ENCODE data around the gene ADAM10. TPM values are rescaled to one million over a fixed set of nuclear protein-coding genes. Genes with fewer than 3 reads are reported as not detected.

The ADAM10 gene
- polyA plus RNA-seq, 1 of the 3 experiments (the other 2 are of a cell fraction), result 83.5 TPM

DNA sequence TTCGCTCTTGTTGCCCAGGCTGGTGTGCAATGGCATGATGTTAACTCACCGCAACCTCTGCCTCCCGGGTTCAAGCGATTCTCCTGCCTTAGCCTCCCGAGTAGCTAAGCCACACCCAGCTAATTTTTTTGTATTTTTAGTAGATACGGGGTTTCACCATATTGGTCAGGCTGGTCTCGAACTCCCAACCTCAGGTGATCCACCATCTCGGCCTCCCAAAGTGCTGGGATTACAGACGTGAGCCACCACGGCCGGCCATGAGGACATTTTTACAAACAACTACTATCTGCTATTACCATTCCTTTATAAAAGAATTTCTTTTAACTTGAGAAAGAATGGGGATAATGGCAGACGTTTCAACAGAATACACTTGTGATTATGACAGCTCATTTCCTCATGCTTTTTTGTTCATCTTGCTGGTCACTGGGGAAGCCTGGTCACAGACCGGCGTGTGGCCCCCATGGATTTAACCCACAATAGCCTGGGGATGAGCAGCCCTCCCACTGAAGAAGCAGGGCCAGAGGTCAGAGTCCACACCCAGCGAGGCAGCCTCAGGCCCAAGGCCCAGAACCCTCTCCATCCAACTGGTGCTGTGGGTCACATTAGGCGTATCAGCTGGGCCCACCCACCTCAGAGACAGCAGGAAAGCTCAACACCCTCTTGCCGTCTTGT lies 205.7 kb downstream of the ADAM10 start (continued):
- TF ChIP-seq, protein P1, sequence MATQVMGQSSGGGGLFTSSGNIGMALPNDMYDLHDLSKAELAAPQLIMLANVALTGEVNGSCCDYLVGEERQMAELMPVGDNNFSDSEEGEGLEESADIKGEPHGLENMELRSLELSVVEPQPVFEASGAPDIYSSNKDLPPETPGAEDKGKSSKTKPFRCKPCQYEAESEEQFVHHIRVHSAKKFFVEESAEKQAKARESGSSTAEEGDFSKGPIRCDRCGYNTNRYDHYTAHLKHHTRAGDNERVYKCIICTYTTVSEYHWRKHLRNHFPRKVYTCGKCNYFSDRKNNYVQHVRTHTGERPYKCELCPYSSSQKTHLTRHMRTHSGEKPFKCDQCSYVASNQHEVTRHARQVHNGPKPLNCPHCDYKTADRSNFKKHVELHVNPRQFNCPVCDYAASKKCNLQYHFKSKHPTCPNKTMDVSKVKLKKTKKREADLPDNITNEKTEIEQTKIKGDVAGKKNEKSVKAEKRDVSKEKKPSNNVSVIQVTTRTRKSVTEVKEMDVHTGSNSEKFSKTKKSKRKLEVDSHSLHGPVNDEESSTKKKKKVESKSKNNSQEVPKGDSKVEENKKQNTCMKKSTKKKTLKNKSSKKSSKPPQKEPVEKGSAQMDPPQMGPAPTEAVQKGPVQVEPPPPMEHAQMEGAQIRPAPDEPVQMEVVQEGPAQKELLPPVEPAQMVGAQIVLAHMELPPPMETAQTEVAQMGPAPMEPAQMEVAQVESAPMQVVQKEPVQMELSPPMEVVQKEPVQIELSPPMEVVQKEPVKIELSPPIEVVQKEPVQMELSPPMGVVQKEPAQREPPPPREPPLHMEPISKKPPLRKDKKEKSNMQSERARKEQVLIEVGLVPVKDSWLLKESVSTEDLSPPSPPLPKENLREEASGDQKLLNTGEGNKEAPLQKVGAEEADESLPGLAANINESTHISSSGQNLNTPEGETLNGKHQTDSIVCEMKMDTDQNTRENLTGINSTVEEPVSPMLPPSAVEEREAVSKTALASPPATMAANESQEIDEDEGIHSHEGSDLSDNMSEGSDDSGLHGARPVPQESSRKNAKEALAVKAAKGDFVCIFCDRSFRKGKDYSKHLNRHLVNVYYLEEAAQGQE (IDR thresholded peaks at IDR 0.05; ENCODE audit: low read depth, low read length), result no peak

DNA sequence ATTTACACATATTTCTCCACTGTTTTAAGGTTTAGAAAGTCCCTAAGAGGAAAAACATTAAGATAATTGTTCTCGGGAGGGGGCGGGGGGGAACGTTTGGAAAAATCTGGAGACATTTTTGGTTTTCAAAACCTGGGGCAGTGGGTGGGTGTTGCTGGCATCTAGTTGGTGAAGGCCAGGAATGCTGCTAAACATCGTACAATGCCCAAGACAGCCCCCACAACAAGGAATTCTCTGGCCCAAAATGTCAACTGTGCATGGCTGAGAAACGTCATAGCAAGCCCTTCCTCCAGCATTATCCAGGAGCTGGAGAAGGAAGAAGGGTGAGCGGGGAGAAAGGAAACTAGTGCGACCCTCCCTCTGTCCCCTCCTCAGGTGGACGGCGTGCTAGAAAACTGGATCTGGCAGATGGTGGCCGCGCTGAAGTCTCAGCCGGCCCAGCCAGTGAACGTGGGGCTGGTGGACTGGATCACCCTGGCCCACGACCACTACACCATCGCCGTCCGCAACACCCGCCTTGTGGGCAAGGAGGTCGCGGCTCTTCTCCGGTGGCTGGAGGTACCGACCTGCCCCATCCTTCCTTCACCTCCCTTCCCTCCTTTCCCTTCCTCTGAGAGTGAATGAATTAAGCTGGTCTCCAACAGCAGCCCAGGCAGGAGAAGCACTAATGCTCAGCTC lies 208.0 kb downstream of the ADAM10 start:
- Histone ChIP-seq H3K27me3 (ENCODE audit: insufficient read depth) (no peaks in the 10 kb centered on the region), H3K9me3 (no peaks in the 10 kb centered on the region), H3K36me3 (replicated peaks in 1 of 2; ENCODE audit: control insufficient read depth in 1 of 2, insufficient read depth in 2 of 2, low read length in 1 of 2) (no peaks in the 10 kb centered on the region), H3K9ac (no peak overlapping the region), H4K20me1 (ENCODE audit: insufficient read depth) (no peaks in the 10 kb centered on the region), H3K4me1 (ENCODE audit: control insufficient read depth in 1 of 2, insufficient read depth in 2 of 2, low read depth in 1 of 2, low read length in 1 of 2) (peaks cover 1 to 4% of the 10 kb centered on the region in 2 experiments; a peak in 2 of 4 replicates), H3K4me3 (ENCODE audit: low read depth in 2 of 2, low read length in 1 of 2) (no peak overlapping the region), H2AFZ (ENCODE audit: low read depth) (no peak overlapping the region), H3K4me2 (no peak overlapping the region), H3K79me2 (ENCODE audit: insufficient read depth) (no peaks in the 10 kb centered on the region), H3K9me2 (no peaks in the 10 kb centered on the region), H3K27ac (ENCODE audit: low read depth in 2 of 2, low read length in 1 of 2) (no peak overlapping the region), H3F3A (replicated peaks; ENCODE audit: insufficient read depth) (peaks cover 6% of the 10 kb centered on the region)
- DNase-seq, result no peak
- TF ChIP-seq, protein P2, sequence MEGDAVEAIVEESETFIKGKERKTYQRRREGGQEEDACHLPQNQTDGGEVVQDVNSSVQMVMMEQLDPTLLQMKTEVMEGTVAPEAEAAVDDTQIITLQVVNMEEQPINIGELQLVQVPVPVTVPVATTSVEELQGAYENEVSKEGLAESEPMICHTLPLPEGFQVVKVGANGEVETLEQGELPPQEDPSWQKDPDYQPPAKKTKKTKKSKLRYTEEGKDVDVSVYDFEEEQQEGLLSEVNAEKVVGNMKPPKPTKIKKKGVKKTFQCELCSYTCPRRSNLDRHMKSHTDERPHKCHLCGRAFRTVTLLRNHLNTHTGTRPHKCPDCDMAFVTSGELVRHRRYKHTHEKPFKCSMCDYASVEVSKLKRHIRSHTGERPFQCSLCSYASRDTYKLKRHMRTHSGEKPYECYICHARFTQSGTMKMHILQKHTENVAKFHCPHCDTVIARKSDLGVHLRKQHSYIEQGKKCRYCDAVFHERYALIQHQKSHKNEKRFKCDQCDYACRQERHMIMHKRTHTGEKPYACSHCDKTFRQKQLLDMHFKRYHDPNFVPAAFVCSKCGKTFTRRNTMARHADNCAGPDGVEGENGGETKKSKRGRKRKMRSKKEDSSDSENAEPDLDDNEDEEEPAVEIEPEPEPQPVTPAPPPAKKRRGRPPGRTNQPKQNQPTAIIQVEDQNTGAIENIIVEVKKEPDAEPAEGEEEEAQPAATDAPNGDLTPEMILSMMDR (IDR thresholded peaks at IDR 0.05), result no peak
- no peak for TF ChIP-seq RFX5 (IDR thresholded peaks at IDR 0.05; ENCODE audit: low read length)
- TF ChIP-seq SIN3A (IDR thresholded peaks at IDR 0.05; ENCODE audit: borderline replicate concordance, low read depth, low read length), result no peak
- TF ChIP-seq, protein P1 (IDR thresholded peaks at IDR 0.05; ENCODE audit: low read depth, low read length), result no peak
- no peak for TF ChIP-seq NRF1 (IDR thresholded peaks at IDR 0.05; ENCODE audit: low read depth, low read length)
- no peak for TF ChIP-seq TAF1 (IDR thresholded peaks at IDR 0.05; ENCODE audit: borderline replicate concordance, low read depth, low read length)
- TF ChIP-seq, protein P3, sequence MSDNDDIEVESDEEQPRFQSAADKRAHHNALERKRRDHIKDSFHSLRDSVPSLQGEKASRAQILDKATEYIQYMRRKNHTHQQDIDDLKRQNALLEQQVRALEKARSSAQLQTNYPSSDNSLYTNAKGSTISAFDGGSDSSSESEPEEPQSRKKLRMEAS (IDR thresholded peaks at IDR 0.05; ENCODE audit: low read depth), result no peak
- TF ChIP-seq JUND (IDR thresholded peaks at IDR 0.05), result no peak
- TF ChIP-seq POLR2AphosphoS5 (IDR thresholded peaks at IDR 0.05; ENCODE audit: low read depth, low read length), result no peak
- TF ChIP-seq GATA2 (CRISPR knock-in tag; IDR thresholded peaks at IDR 0.05), result no peak
- TF ChIP-seq, protein P4, sequence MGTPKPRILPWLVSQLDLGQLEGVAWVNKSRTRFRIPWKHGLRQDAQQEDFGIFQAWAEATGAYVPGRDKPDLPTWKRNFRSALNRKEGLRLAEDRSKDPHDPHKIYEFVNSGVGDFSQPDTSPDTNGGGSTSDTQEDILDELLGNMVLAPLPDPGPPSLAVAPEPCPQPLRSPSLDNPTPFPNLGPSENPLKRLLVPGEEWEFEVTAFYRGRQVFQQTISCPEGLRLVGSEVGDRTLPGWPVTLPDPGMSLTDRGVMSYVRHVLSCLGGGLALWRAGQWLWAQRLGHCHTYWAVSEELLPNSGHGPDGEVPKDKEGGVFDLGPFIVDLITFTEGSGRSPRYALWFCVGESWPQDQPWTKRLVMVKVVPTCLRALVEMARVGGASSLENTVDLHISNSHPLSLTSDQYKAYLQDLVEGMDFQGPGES (IDR thresholded peaks at IDR 0.05; ENCODE audit: low read depth, low read length), result no peak
- TF ChIP-seq MXI1 (IDR thresholded peaks at IDR 0.05; ENCODE audit: low read depth, low read length), result no peak
- TF ChIP-seq YY1 (IDR thresholded peaks at IDR 0.05; ENCODE audit: low read depth), result no peak
- no peak for TF ChIP-seq TEAD4 (IDR thresholded peaks at IDR 0.05; ENCODE audit: borderline replicate concordance, insufficient read depth)
- no peak for TF ChIP-seq SMC3 (IDR thresholded peaks at IDR 0.05; ENCODE audit: low read depth, low read length)
- WGBS (ENCODE audit: low lambda C conversion rate), result 84% methylated on average over 17 of the region's 22 CpGs
- ChIA-PET POLR2A (no interaction called here), CTCF (no interaction called here)

Data from SK-N-SH (cell line).